GM08714 (cell line): ENCODE data around the gene CCSER1.
"Not testable (repeated sequence)": the region's sequence is repeated elsewhere in the genome, so short reads cannot be mapped to it uniquely, and the experiment has no call there.

Source experiments
- H3K4me3 ChIP-seq: fragments of 200-500 bp; sonication (Bioruptor generic); 2 replicates; pipeline ENCODE4 v1.5.1; 2014; ENCODE audit warnings: mild to moderate bottlenecking, low read length, inconsistent platforms
- ZNF274 ChIP-seq: IDR thresholded peaks from 2 replicates; pipeline ENCODE4 v1.6.1; 2012; ENCODE audit warnings: mild to moderate bottlenecking, low read depth, low read length

Gene CCSER1

DNA sequence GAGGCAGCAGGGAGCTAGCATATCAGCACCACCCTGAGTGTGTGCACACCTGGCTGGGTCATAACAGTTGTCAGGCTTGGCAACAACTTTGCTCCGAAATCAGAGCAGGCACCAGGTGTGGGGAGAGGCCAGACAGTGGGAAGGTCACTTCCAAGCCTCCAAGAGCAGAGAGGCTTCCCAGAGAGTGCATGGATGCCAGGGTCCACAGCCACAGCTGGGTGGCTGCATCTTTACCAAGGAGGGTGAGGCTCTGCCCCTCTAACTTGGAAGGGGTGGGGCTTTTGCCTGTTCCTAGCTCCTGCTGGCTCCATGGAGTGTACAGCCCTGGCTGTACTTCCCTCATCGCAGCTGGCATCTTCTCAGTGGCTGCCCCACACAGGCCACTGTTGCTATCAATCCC lies 322.4 kb downstream of the CCSER1 start:
- TF ChIP-seq ZNF274, result no peak
- no peak overlapping the region for H3K4me3 ChIP-seq

DNA sequence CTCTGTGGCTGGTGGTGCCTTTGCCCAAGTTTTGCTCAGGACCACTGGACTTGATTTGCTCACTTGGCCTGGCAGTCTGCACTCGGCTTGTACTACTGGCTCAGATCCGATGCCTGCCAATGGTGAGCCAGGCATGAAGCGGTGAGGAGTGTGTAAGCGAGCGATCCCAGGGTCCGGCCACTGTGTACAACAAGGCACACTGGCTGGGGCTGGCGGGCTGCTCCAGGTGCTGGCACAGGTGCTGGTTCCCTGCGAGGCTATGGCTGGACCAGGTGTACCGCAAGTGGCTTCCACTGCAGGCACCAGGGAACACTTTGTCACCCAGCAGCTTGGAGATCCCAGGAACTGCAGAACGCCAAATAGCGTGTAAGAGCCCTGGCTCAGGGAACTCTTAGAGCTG lies 329.7 kb downstream of the CCSER1 start:
- TF ChIP-seq ZNF274, result no peak
- H3K4me3 ChIP-seq, result no peak overlapping the region

DNA sequence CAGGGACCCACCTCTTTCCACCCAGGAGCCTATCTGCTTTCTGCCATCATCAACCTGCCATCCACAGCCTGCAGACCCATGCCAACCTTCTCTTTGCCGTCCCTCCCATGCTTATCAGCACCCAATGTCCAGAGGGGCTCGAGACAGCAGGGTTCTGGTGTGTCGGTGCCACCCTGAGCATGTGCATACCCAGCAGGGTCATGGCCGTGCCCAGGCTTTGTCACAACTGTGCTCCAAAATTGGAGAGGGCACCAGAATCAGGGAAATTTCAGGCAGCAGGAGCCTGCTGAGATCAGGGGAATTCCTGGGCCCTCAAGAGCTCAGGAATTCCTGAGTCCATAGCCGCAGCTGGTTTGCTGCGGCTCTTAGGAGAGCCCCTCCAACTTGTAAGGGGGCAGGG lies 330.6 kb downstream of the CCSER1 start:
- no peak for TF ChIP-seq ZNF274
- H3K4me3 ChIP-seq, result no peak overlapping the region

DNA sequence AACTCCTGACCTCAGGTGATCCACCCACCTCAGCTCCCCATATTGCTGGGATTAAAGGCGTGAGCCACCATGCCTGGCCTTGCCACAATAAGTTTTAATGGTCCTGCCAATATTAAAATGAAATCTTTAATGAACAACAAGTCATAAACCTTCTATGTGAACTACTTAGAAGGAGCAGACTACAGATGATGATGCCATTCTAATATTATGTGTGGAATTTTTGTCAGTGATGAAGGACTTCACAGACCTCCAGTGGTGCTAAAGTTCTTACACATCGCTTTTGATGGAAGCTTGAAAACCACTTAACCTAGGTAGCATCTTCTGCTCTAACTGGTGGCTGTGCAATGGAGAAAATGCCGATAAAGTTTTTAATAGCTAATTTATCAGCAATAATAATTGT lies 331.4 kb downstream of the CCSER1 start:
- no peak for TF ChIP-seq ZNF274

DNA sequence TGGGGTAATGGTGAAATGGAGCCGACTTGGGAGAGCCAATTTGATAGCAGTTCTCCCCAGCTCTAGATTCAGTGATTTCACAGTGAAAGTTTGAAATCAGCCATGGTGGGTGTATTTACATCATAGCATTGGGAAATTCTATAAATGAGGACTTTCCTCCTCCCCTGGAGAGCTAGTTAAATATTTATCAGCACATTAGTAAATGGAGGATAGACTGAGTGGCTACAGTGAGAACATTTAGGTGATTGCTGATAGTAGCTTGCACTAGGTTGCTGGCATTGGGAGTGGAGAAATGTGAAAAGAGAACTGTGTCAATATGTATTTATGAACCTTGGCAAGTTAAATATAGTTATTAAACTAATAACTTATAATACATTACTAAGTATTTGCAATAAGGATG lies 347.3 kb downstream of the CCSER1 start:
- H3K4me3 ChIP-seq, result no peak overlapping the region
- TF ChIP-seq ZNF274, result no peak

More for the DNA sequence above, 331.4 kb downstream of the CCSER1 start:
- H3K4me3 ChIP-seq, result no peak overlapping the region

DNA sequence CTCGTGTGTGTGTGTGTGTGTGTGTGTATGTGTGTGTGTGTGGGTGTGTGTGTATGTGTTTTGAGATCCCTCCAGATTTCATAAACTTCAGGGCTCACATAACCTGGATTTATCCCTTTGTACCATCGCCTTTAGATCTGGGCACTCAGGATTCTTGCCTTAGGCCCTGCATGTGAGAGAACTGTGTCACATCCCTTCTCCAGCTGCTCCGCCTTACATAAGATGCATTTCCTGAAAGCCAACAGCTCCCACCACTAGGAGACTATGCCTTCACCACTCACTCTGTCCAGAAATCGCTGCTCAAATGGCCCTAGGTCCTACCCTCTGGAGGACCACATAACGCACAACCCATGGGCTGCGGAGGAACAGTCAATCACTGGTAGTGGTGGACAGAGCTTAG lies 348.8 kb downstream of the CCSER1 start:
- H3K4me3 ChIP-seq, result no peak overlapping the region
- TF ChIP-seq ZNF274, result no peak

DNA sequence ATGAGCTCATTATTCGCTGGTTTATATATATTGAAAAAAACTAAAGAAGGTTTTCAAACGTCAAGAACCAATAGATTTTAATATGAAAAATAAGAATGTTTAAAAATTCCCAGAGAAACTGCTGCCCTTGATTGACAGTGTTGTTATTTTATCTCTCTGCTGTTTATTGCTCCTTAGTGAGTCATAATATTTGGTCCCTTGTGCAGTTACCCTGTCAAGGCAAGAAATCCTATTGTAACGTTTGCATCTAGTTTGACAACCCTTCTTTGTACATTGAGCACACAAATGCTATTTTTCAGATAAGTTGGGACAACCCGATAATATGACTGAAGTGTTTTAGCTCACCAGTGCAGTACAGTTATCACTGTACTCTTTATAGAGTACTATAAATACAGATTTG lies 349.4 kb downstream of the CCSER1 start:
- no peak overlapping the region for H3K4me3 ChIP-seq
- TF ChIP-seq ZNF274, result no peak

DNA sequence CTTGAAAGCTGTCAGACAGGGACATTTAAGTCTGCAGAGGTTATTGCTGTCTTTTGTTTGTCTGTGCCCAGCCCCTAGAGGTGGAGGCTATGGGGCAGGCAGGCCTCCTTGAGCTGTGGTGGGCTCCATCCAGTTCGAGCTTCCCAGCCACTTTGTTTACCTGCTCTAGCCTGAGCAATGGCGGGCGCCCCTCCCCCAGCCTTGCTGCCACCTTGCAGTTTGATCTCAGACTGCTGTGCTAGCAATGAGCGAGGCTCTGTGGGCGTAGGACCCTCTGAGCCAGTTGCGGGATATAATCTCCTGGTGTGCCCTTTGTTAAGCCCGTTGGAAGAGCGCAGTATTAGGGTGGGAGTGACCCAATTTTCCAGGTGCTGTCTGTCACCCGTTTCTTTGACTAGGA lies 357.7 kb downstream of the CCSER1 start:
- not testable (repeated sequence) for H3K4me3 ChIP-seq

DNA sequence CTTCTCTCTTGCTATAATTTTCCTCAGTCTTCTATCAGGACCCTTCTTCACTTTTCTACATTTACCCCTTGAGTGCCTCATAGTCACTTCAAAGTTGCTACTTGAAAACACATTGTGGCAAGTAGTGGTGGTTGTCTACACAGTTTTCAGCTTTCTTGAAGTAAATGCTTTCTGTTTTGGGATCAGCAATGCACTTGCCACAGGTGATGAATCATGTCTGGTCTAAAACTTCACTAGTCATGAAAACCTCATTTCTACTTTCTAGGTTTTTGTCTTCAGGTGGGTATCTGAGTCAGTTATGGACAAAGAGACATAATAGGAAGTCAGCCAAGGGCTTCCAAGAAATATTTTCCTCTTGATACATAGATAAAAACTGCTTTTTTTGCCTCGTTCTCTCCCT lies 359.2 kb downstream of the CCSER1 start:
- H3K4me3 ChIP-seq, result no peak overlapping the region
- TF ChIP-seq ZNF274, result no peak

DNA sequence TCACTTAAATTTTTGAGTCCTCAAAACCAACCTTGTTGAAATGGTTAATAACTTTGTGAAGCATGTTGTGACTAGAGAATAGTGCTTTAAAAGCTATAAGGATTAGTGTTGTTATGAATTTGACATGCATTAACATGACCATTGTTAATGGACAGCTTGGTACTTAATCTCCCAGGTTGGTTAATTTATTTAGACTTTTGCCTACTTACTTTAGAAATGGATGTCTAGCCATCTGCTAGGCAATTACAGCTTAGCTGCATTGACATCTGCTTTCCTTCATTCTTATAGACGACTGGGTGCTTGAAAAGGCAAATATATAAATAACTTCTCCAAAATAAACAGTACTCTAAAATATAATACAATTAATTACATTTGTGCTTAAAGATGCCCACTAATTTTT lies 368.0 kb downstream of the CCSER1 start:
- no peak overlapping the region for H3K4me3 ChIP-seq
- no peak for TF ChIP-seq ZNF274

DNA sequence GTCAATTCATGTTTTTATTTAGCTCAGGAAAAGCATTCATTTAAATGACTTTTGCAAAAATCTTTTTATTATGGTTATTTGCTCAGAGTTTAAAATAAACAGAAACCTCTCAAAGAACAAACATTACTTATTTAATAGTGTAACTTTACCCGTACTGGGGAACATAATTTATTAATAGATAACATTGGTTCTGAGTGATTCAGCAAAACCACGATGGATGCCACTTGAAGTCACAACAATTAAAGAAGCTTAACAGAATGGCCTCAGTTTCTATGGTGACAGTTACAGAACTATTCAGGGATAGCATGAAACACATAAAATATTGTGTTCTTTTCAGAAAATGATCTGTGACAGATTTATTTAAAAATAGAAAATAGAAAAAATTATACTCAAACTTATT lies 368.7 kb downstream of the CCSER1 start:
- no peak for TF ChIP-seq ZNF274
- H3K4me3 ChIP-seq, result no peak overlapping the region

DNA sequence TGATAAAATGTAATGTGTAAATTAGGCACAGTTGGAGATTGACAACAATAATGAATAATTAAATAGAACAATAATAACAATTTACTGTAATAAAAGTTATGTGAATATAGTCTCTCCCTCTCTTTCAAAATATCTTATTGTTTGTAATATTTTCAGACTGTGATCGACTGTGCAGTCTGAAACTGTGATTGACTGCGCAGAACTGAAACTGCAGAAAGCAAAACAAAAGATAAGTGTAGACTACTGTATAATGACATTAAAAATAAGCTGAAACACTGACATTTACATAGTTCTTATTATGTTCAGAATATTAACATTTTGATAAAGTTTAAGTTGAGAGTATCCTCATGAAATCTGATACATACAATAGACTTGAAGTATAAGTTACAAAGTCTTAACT lies 371.0 kb downstream of the CCSER1 start:
- TF ChIP-seq ZNF274, result no peak
- no peak overlapping the region for H3K4me3 ChIP-seq

DNA sequence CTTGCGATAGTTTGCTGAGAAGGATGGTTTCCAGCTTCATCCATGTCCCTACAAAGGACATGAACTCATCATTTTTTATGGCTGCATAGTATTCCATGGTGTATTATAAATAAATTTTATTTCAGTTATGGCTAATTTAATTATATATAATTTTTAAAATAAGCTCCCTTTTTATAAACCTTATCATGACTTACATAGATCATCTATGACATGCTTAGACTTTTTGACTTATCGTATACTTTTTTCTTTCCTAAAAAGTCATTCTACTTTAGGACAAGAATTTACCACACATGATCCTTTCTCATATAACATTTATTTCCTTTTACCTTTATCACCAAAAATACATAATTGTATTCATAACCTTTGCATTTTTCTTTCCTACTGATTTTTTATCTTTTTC lies 376.5 kb downstream of the CCSER1 start:
- TF ChIP-seq ZNF274, result no peak

DNA sequence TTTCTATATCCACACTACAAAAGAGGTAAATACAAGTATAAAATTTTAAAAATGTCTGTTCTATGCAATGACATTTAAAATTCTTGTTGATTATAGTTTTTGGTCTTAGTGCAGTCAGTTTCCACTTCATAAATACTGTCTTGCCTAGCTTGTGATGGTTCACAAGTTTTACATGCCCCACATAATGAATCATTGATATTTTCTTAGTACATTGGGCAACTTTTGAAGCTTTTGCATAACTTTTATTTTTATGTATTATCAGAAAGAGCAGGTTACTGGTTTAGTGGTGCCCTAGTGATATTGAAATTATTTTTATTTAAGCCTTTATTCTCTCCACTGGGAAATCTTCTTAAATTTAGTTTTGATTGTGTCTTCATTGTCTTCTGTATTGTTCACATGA lies 388.0 kb downstream of the CCSER1 start:
- H3K4me3 ChIP-seq, result no peak overlapping the region
- no peak for TF ChIP-seq ZNF274

More for the DNA sequence above, 376.5 kb downstream of the CCSER1 start:
- H3K4me3 ChIP-seq, result no peak overlapping the region

DNA sequence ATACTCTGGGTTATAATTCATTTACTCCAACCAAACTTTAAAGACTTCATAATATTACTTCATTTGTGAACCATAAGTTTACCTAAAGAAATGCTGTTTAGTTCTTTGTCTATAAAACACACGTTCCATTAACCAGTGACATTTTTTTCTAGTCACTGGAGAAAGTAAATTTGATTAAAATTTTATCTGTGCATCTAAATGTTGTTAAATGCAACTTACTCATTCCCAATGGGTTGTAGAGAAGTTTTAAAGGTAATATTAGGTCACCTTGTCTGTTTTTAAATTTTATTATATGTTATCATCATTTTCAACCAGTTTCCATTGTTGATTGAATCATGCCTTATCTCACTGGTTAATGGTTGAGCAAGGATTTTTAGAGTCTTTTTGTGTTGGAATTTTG lies 401.4 kb downstream of the CCSER1 start:
- no peak overlapping the region for H3K4me3 ChIP-seq
- no peak for TF ChIP-seq ZNF274

DNA sequence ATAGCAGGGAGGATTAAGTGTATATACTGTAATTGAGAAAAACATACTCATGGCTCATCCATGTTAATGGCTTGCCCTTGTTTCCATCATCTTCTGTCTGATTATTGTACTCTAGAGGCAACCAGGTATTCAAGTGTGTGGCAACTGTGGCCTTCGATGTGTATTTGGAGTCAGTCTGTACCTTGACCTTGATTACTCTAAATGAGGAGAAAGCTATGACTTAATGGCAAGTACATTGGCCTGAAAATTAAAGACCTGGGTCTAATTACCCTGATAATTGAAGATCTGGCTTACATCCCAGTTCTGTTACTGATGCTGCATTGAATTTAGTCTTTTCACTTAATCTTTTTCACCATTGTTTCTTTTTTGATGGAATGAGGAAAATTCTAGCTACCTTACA lies 409.2 kb downstream of the CCSER1 start:
- no peak overlapping the region for H3K4me3 ChIP-seq
- no peak for TF ChIP-seq ZNF274

DNA sequence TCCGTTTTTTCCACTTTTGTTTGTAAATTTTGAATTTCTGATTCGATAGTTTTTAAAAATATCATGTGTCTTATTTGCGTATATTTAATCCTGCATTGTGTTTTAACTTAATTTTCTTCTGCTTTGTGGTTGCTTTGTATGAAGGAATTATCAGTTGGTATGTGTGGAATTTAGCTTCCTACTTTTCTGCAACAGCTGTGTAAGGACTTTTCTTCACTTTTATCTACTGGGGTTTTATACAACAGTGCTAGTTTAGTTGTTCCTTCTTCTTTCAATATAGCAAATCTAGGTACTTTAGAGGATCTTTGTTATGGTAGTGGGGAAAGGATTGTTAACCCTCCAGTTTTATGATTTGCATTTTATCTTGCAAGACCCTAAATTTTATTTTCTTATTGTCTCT lies 410.3 kb downstream of the CCSER1 start:
- no peak overlapping the region for H3K4me3 ChIP-seq
- TF ChIP-seq ZNF274, result no peak
